Neural progenitor cell (in vitro differentiated cells): ENCODE data around the gene TEX14. TPM values are rescaled to one million over a fixed set of nuclear protein-coding genes. Genes with fewer than 3 reads are reported as not detected.
A peak's percentile ranks its signal among the peaks of the same experiment; 100 is the strongest.

Source experiments
- DNase-seq: peaks from one replicate; pipeline ENCODE4 v3.0.0-alpha.2; 2016; ENCODE audit warnings: low spot score
- H2AFZ ChIP-seq: fragments of 200-600 bp; sonication (generic); replicated peaks from 2 replicates; pipeline ENCODE4 v1.6.1; 2016; ENCODE audit warnings: antibody characterized with exemption
- H3F3A ChIP-seq: fragments of 200-600 bp; sonication (generic); 2 replicates; pipeline ENCODE4 v1.6.1; 2016; ENCODE audit warnings: antibody characterized with exemption, low read depth
- H3K27ac ChIP-seq: fragments of 200-600 bp; sonication (generic); 2 replicates; pipeline ENCODE4 v1.5.1; 2016; ENCODE audit warnings: mild to moderate bottlenecking
- H3K27me3 ChIP-seq: fragments of 200-600 bp; sonication (generic); 2 replicates; pipeline ENCODE4 v1.6.1; 2016; ENCODE audit warnings: mild to moderate bottlenecking, moderate library complexity
- H3K36me3 ChIP-seq: fragments of 200-600 bp; sonication (generic); 2 replicates; pipeline ENCODE4 v1.5.1; 2016
- H3K4me1 ChIP-seq: fragments of 200-600 bp; sonication (generic); 2 replicates; pipeline ENCODE4 v1.6.1; 2016; ENCODE audit warnings: mixed run types
- H3K4me2 ChIP-seq: fragments of 200-600 bp; sonication (generic); 2 replicates; pipeline ENCODE4 v1.6.1; 2016
- H3K4me3 ChIP-seq: fragments of 200-600 bp; sonication (generic); 2 replicates; pipeline ENCODE4 v1.5.1; 2016
- H3K79me2 ChIP-seq: fragments of 200-600 bp; sonication (generic); 2 replicates; pipeline ENCODE4 v1.6.1; 2016; ENCODE audit warnings: low read depth
- H3K9ac ChIP-seq: fragments of 200-600 bp; sonication (generic); 2 replicates; pipeline ENCODE4 v1.6.1; 2016
- H3K9me3 ChIP-seq: fragments of 200-600 bp; sonication (generic); 2 replicates; pipeline ENCODE4 v1.5.1; 2016; ENCODE audit warnings: low read depth
- H4K20me1 ChIP-seq: fragments of 200-600 bp; sonication (generic); 2 replicates; pipeline ENCODE4 v1.6.1; 2016; ENCODE audit warnings: low read depth
- H3K27ac Mint-ChIP-seq: 3 replicates; pipeline ENCODE4 v1.8.0; 2021; ENCODE audit warnings: mixed read lengths
- H3K27me3 Mint-ChIP-seq: 2 replicates; pipeline ENCODE4 v1.8.0; 2022; ENCODE audit warnings: low read depth, mild to moderate bottlenecking, inconsistent platforms, moderate library complexity, mixed read lengths; ENCODE audit not compliant: insufficient read depth
- H3K36me3 Mint-ChIP-seq: 3 replicates; pipeline ENCODE4 v1.8.0; 2021; ENCODE audit warnings: mixed read lengths
- H3K4me1 Mint-ChIP-seq: 3 replicates; pipeline ENCODE4 v1.8.0; 2021; ENCODE audit warnings: mixed read lengths
- H3K4me3 Mint-ChIP-seq: 3 replicates; pipeline ENCODE4 v1.8.0; 2021; ENCODE audit warnings: mild to moderate bottlenecking, moderate library complexity, mixed read lengths
- H3K9me3 Mint-ChIP-seq: 3 replicates; pipeline ENCODE4 v1.8.0; 2020; ENCODE audit warnings: mixed read lengths
- CTCF ChIP-seq: fragments of 200-600 bp; sonication (generic); IDR thresholded peaks from 2 replicates; pipeline ENCODE4 v1.5.1; 2017; ENCODE audit warnings: antibody characterized with exemption, mild to moderate bottlenecking
- EZH2 ChIP-seq: fragments of 200-600 bp; sonication (generic); IDR thresholded peaks from 2 replicates; pipeline ENCODE4 v1.6.1; 2017; ENCODE audit warnings: antibody characterized with exemption, mild to moderate bottlenecking, moderate library complexity
- EZH2phosphoT487 ChIP-seq: fragments of 200-600 bp; sonication (generic); IDR thresholded peaks from 2 replicates; pipeline ENCODE4 v1.6.1; 2017; ENCODE audit warnings: antibody characterized with exemption
- total RNA-seq: library from RNA; depleted of rRNA; stranded (reverse); fragments of >200 nt; gene quantifications from 2 replicates; pipeline ENCODE4 v1.2.3, GENCODE V29; 2015; ENCODE audit warnings: low replicate concordance

Gene TEX14
- total RNA-seq, 1 donor from 2014 or later, result 0.09 TPM

- Mint-ChIP-seq H3K36me3 (no peaks in the 10 kb centered on the region), H3K4me1 (peaks cover 9% of the 10 kb centered on the region), H3K9me3 (no peaks in the 10 kb centered on the region), H3K4me3 (no peak overlapping the region), H3K27ac (peak overlapping the region; percentile 18), H3K27me3 (peaks cover 2% of the 10 kb centered on the region)
- Histone ChIP-seq H4K20me1 (no peaks in the 10 kb centered on the region), H3K27ac (no peak overlapping the region), H3K4me2 (no peak overlapping the region), H3K4me1 (no peaks in the 10 kb centered on the region), H3K27me3 (no peaks in the 10 kb centered on the region), H3K36me3 (no peaks in the 10 kb centered on the region), H3F3A (no peaks in the 10 kb centered on the region), H3K9me3 (no peaks in the 10 kb centered on the region), H3K4me3 (no peak overlapping the region), H3K79me2 (no peaks in the 10 kb centered on the region), H2AFZ (no peak overlapping the region), H3K9ac (no peak overlapping the region)
- DNase-seq, result no peak
- TF ChIP-seq EZH2, result no peak
- TF ChIP-seq CTCF, result no peak
- TF ChIP-seq EZH2phosphoT487, result no peak
These were observed 152.9 kb downstream of the TEX14 start for GRCh38 chr17:58538811-58539409.

DNA sequence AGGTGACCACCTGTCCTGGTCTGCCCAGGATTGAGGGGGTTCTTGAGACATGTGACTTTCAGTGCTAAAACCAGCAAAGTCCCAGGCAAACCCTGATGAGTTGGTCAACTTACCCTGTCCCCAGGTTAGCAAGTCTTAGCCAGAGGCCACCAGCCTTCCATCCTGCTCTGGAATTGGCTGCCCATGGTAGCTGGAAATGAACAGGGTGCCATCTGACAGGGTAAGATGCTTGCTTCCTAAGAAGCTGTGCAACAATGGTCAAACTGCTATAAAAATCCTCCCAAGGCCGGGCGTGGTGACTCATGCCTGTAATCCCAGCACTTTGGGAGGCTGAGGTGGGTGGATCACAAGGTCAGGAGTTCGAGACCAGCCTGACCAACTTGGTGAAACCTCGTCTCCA, 154.6 kb downstream of the TEX14 start:
- Mint-ChIP-seq H3K9me3 (no peaks in the 10 kb centered on the region), H3K36me3 (no peaks in the 10 kb centered on the region), H3K27me3 (peaks cover 6% of the 10 kb centered on the region), H3K27ac (no peak overlapping the region), H3K4me1 (peaks cover 20% of the 10 kb centered on the region), H3K4me3 (no peak overlapping the region)
- no peak for DNase-seq
- no peak for TF ChIP-seq EZH2phosphoT487
- no peak for TF ChIP-seq CTCF
- TF ChIP-seq EZH2, result no peak
- Histone ChIP-seq H3K4me1 (peaks cover 11% of the 10 kb centered on the region), H3K79me2 (no peaks in the 10 kb centered on the region), H2AFZ (no peak overlapping the region), H3K27me3 (peaks cover 8% of the 10 kb centered on the region), H3K4me2 (no peak overlapping the region), H3K36me3 (no peaks in the 10 kb centered on the region), H3K9me3 (no peaks in the 10 kb centered on the region), H3F3A (peaks cover 7% of the 10 kb centered on the region), H4K20me1 (no peaks in the 10 kb centered on the region), H3K9ac (no peak overlapping the region), H3K4me3 (no peak overlapping the region), H3K27ac (no peak overlapping the region)

GRCh38 chr17:58536542-58536941, 155.3 kb downstream of the TEX14 start:
- Histone ChIP-seq H2AFZ (no peak overlapping the region), H3K4me2 (no peak overlapping the region), H3K79me2 (no peaks in the 10 kb centered on the region), H3K9ac (no peak overlapping the region), H3K4me3 (no peak overlapping the region), H3K27ac (no peak overlapping the region), H3K4me1 (peaks cover 11% of the 10 kb centered on the region), H3K9me3 (no peaks in the 10 kb centered on the region), H3F3A (peaks cover 11% of the 10 kb centered on the region), H4K20me1 (no peaks in the 10 kb centered on the region), H3K27me3 (peaks cover 11% of the 10 kb centered on the region), H3K36me3 (no peaks in the 10 kb centered on the region)
- Mint-ChIP-seq H3K27ac (no peak overlapping the region), H3K36me3 (no peaks in the 10 kb centered on the region), H3K4me3 (no peak overlapping the region), H3K9me3 (no peaks in the 10 kb centered on the region), H3K27me3 (peaks cover 8% of the 10 kb centered on the region), H3K4me1 (peaks cover 22% of the 10 kb centered on the region)
- TF ChIP-seq EZH2phosphoT487 (no peak), CTCF (no peak), EZH2 (no peak)
- DNase-seq, result no peak
